ENCODE results near the gene PAGE4.

The PAGE4 gene, protein sequence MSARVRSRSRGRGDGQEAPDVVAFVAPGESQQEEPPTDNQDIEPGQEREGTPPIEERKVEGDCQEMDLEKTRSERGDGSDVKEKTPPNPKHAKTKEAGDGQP

DNA sequence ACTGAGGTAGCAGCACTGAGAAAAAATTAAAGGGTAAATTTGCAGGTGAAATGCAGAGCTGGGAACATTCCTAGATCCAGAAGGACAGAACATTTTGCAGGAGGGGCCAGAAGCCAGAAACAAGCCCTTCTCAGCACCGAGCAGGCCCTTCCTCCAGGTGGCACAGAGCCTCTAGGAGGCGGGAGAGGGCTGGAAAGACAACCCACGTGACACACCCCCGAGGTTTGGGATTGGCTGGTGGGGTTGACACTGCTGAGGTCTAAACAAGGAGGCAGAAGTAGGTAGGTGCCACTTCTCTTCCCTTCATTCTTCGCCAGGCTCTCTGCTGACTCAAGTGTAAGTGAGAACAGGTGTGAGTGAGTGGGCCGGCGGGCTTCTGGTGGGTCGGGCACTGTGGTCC is at the start of gene PAGE4:
TSS of gene PAGE4 (plus strand) at position 288 of the 400 bp plus-strand sequence. CDS start 1,126 bp downstream, outside the sequence.
- DNase-seq, result no peak

DNA sequence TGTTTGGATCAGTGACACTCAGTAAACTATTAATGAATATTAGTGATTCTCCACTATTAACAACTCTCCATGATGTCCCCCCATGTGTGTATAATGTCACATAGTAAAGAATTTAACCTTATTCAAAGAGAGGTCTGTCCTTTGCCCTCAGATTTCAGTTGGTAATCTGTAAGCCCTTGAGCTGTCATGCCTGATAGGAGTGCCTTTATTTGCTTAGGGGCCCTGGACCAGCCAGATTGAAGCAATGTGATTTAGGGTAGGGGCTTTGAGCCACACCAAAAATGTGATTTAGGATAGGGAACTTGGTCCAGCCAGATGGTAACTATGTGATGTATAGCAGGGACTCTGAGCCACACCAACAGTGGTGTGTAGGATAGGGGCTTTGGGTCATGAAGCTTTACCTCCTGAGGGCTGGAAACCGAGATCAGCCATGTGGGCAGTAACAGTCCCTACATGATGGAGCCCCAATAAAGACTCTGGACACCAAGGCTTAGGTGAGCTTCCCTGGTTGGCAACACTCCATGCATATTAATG is 44.3 kb upstream of the PAGE4 start:
- no peak for DNase-seq

DNA sequence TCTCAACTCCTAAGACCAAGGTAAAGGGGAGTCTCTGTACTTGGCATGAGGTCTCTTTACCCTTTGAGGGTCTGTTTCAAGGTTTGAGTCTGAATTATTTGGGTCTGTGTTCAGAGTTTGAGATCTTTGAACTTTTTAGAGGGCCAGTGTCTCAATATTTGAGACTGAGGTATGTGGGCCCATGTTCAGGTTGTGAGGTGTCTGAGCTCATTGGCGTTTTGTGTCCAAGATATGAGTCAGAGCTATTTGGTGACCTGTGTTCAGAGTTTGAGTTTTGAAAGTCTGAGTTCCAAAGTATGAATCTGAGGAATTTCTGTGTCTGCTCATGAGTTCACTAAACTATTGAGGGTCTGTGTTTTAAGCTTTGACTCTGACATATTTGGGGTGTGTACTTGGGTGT is 36.7 kb upstream of the PAGE4 start:
- DNase-seq, result no peak

DNA sequence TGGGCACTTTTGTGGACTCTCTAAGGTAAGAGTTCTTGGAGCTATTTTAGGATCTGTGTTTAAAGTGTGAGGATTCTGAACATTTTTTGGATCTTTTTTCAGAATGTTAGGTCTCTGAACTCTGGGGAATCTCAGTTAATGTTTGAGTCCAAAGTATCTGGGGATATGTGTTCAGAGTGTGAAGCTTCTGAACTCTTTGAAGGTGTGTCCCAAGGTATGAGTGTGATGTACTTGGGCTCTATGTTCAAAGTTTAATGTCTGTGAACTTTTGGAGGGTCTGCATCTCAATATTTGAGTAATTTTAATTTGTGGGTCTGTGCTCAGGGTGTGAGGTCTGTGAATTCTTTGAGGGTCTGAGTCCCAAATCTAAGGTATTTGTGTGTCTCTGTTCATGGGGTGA is 35.4 kb upstream of the PAGE4 start:
- no peak for DNase-seq

DNA sequence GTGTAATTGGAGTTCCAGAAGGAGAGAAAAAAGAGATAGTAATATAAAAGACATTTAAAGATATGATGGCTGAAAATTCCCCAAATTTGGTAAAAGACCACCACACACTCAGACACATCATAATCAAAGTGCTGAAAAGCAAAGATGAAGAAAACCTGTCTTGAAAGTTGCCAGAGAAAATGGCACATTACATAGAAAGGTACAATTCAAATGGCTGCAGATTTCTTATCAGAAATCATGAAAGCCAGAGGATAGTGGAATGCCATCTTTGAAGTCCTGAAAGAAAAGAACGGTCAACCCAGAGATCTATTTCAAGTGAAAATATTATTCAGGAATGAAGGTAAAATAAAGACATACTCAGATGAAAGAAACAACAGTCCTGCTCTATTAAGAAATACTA is 29.3 kb upstream of the PAGE4 start:
- no peak for DNase-seq

DNA sequence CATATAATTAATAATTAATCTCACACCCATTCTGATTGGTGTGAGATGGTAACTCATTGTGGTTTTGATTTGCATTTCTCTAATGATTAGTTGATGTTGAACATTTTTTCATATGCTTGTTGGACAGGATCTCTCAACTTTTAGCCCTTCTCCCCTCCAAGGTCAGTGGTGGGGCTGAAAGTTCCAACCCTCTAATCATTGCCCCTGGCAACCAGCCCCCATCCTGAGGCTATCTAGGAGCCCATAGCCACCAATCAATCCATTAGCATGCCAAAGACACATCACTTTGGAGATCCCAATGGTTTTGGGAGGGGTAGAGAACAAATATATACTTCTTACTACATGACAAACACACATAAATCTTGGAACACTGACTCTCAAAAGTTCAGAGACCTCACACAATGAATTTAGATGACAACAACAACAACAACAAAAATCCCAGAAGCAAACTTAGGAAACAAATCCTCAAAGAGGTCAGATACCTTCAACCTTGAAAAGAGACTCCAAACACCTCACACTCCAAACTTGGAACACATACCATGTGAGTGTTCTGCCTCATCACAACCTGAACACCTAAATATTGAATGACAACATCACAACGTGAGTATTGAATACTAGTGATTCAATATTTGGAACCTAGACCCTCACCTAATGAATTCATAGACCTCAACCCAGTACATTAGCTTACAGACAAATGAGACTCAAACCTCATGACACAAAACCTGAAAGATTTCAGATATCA is 19.0 kb upstream of the PAGE4 start:
- no peak for DNase-seq

DNA sequence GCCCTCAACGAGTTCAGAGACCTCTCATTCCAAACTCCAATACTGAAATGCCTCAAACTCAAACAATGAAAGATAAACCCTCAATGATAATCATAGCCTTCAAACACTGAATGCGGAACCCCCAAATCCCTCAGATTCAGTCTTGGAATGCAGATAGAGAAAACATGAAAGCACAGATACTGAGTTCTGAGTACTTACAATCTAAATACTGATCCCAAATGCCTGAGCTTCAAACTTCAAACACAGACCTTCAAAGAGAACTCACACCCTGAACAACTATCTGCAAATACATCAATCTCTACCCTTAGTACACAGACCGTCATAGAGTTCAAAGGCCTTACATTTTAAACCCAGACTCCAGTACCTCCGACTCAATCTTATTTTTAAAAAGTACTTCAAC is 16.9 kb upstream of the PAGE4 start:
- no peak for DNase-seq

DNA sequence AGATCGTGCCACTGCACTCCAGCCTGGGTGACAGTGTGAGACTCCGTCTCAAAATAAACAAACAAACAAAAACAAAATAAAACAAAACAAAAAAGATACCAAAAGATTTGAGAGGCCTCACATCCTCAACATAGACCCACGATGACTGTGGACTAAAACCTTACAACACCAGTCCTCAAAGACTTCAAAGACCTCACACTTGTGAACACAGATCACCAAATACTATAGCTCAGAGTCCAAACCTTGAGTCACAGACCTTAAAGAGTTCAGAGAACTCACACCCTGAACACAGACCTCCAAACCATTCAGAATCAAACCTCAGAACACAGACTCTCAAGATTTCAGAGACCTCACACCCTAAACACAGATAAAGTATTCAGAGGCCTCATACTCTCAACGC is 12.7 kb upstream of the PAGE4 start:
- no peak for DNase-seq

DNA sequence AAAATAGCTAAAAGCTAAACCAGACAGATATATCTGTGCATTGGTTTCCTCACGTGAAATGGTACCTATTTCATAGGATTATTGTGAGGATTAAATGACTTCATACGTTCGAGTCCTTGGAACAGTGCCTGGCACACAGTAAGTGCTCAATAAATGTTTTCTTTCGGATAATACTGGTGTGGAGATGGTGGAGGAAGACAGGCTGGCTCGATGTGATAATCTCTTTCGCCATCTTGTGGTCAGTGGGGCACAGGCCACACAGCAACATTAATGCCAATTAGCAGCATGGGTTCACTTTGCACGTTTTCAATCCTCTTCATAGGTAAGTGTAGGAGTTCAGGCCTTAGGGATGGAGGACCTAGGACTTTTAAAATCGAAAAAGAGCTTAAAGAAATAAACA is 9.3 kb downstream of the PAGE4 start:
- DNase-seq, result peak in 2 of 14 donors; percentile 4 to 18

DNA sequence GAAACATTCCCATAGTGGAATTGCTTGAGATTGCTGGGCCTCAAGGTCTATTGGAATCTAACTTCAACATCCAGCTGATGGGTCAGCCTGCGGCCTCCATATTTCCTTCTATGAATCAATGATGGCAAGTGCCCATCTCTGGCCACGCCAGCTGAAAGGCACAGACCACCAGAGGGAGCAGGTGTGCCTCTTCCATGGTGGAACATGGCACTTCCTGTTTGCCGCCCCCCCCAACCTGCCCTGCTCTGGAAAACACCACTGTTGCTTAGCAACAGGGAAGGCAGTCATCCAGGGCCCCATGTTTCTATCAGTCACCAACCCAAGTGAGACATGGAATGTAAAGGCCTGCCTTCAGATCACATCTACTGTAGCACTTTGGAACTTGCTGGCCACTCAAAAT is 11.6 kb downstream of the PAGE4 start:
- DNase-seq, result peak in 7 of 14 donors; percentile 5 to 83 (median 8)

DNA sequence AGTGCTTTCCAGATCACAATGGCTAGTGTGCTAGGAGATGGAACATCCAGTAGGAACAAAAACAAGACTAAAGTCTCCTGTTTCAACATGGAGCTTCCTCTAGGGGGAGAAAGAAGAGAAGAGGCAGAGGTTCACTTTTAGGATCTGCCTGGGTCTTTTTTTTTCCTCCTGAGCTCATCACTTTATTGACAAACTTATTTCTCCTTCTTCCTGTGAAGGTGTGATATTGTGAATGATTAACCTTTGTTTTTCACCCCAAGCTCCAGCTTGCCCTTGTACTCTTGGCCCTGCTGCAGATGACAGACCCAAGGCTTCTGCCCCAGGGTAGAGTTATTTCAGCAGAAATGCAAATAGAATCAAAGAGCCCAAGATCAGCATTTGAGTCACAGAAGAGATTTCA is 13.5 kb downstream of the PAGE4 start:
- no peak for DNase-seq

DNA sequence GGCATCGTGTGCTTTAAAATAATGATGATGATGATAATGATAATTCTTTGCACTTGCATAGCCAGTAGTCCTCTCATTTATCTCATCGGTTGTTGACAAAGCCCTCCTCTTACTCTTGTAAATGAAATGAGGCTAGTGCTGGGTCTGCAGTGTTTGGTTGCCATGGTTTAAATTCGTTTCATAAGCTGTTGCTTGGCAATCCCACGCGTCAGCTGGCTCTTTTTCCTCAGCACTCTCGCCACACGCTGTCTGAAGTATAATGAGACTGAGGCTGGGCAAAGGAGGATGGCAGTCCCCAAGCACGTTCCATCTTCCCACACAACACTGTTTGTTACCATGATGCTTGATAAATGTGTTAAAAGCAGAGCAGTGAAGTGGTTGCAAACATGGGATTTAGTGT is 15.5 kb downstream of the PAGE4 start:
- DNase-seq, result peak in 6 of 14 donors; percentile 0 to 26 (median 3)

DNA sequence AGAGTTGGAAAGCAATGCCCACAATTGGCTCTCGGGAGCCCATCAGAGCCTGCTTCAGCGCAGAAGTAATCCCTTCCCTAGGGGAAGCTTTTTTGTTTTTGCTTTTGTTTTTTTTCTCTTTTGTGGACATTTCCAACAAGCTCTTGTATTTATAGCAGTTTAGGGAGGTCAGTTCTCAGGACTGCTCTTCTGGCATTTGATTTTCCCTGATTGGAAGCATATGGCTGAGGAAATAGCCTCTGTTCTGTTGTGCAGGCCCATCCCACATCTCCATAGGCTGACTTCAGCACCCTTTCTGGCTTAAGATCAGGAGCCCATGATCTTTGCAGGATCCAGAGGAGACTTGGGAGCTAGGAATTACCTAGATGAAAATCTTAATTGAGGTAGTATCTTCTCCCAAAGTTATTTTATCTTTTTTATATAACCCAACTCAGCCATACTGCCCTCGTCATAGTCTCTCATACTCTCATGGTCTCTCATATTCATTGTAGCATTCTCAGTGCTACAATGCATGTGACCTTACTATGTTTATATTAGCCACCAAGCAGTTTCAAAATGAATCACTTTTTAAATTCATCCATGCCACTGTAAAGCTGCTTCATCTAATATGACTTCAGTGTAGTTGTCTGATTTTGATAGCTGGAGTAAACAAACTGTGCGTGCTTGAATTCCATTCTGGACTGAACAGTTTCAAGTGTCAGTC is 16.7 kb downstream of the PAGE4 start:
- DNase-seq, result no peak

DNA sequence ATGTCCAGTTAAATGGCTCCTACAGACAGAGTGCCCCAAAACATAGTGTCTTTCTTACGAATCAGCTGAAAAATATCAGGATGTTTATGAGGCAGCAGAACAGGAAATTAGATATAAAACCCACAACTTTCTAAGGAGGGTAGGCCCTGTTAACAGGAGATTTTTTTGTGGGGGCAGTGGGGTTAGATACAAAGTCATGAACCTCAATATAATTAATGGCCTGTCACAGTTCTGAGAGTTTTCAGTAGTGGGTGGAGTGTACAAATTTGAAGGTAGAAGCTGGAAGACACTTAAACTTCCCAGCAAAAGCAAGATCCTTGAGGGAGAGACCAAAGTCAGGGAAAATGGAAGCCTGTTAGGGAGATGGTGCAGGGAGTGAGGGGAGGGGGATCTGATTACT is 17.4 kb downstream of the PAGE4 start:
- no peak for DNase-seq

DNA sequence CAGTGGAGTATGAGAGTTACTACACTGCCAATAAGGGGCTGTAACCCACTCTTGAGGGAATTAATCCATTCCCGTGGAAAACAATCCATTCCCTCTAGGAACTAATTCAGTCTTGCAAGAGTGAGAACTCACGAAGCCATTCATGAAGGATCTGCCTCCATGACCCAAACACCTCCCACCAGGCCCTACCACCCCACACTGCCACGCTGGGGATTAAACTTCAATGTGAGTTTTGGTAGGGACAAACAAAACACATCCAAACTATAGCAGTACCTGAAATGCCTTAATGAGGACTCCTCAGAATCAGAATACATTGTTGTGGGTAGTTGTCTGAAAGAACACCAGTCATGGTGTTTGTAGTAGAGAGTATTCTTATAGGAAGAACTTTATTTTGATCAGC is 19.2 kb downstream of the PAGE4 start:
- no peak for DNase-seq

DNA sequence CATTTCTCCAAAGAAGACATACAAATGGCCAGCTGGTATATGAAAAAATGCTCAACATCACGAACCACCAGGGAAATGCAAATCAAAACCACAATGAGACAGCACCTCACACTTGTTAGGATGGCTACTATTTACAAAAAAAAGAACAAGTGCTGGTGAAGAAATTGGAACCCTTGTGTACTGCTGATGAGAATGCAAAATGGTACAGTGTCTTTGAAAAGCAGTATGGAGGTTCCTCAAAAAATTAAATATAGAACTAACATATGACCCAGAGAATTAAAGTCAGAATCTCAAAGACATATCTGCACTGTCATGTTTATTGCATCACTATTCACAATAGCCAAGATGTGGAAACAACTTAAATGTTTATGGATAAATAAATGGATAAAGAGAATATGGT is 20.9 kb downstream of the PAGE4 start:
- DNase-seq, result no peak

DNA sequence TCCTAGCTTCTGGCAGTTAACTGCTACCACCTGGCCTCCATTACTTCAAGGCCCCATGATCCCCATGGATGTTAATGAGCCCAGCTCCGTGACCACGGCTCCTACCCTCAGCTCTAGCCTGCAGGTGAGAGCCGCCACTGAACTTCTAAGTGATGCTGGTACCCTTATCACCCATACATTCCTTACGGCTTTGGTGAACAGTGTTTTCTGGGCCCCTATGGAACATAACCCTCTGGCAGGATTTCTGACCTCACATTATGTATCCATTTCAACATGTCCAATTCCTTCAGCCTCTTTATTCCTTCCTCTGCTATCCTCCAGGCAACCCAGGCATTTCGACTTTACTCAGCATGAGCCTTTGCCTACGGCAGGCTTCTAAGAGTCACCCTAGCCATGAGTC is 24.6 kb downstream of the PAGE4 start:
- DNase-seq, result no peak

DNA sequence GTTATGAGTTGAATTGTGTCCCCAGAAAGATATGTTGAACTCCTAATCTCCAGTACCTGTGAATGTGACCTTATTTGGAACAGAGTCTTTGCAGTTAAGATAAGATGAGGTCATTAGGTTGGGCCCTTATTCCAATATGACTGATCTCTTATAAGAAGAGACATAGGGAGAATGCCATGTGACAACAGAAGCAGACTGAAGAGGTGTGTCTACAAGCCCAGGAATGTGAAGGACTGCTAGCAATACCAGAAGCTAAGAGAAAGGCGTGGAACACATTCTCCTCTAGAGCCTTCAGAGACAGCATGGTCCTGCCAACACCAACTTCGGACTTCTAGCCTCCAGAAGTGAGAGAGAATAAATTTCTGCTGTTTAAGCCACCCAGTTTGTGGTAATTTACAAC is 27.7 kb downstream of the PAGE4 start:
- DNase-seq, result no peak

DNA sequence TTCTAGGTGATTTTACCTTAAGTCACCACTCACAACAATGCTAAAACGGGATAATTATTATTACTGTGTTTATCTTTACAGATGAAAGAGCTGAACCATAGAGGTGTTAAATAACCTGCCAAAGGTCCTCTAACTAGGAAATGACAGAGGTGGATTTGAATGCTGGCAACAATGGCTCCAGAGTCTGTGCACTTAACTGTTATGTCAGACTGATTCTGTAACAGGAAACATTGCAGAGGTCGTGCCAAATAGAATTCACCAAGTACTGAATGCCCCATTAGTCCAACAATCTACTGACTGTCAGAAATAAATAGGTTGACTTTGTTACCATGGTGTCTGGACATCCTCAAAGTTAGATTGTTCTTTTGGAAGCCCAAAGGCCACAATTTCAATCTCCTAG is 29.2 kb downstream of the PAGE4 start:
- no peak for DNase-seq

DNA sequence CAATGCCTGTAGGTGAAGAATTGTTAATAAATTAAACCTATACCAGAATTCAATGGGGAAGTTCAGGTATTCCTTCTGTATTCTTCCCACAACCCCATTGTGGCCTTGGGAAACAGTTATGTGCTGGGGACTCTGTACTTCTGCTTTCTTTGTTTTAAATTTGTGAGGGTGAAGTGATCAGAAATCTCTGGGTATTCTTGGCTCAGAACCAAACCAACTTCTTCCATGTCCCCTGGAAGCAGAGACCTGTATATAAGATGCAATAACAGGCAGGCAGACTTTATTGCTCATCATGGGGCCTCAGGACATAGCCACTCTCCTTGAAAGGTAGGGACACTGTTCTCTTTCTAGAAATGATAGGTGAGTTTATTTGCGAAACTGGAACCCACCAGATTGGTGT is 30.4 kb downstream of the PAGE4 start:
- DNase-seq, result no peak

DNA sequence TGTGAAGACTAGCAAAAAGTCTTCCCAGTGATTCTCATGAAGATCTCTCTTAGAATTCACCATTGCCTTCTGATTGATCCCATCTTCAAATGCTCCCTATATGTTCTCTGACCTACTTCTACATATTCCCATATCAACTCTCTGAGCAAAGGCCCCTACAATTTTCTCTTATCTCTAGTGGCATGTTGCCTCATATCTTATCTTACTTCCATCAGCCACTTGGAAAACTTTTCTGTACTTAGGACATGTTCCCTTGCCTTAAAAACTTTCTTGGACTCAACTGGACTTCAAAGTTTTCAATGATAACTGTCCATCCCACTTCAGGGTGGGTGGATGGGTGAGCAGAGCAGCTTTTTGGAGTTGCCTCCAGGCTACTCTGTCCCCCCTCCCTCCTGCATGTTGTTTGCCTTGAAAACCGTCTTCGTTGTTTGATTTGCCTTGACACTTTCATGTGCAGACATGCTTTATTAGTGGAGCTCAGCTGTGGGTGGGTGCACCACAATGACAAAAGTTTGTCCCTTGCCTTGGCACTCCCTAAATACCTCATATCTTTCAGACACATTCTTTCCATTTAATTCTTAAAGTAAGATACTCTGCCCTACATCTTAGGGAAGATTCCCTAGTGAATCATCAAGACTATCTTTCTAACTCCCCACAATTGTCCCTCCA is 31.9 kb downstream of the PAGE4 start:
- DNase-seq, result no peak

DNA sequence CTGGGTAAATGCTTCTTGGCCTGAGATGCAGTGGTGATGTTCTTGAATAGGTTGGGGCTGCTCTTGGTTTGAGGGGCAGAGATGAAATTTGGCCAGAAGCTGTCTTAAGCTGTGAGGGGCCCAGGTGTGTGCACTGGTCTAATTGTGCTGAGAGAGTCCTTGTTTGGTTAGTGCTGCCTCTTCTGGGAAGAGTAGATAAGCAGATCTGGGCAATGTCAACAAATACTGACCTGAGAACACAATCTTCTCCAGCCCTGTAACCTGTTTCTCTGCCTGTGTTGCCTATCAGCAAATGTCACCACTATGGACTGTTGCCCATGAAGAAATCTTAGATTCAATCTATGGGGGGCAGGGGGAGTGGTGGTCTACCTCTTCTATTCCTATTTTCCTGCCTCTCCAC is 33.0 kb downstream of the PAGE4 start:
- DNase-seq, result no peak

DNA sequence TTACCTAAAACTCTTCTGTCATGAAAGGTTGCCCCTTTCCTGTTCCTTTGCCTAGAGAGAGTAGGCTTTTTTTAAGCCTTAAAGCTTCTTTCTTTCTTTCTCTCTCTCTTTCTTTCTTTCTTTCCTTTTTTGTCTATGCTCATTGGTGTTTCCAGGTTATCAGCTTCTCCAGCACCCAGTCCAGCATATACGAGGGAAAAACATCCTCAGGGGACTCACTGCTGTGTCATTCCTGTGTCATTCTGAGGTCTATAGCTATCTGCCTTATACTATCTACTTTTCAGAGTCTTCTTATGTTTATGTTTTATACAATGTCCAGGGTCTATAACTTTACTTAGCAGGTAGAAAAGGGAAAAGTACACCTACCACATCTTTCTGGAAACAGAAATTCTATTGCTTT is 39.6 kb downstream of the PAGE4 start:
- DNase-seq, result no peak
